Fibroblast of lung (primary cell): Measurements from ENCODE around the gene FAU. TPM values are rescaled to one million over a fixed set of nuclear protein-coding genes. Genes with fewer than 3 reads are reported as not detected.
A peak's percentile ranks its signal among the peaks of the same experiment; 100 is the strongest.

Source experiments
- DNase-seq, 2 donors: peaks; one replicate each; pipeline versions ENCODE4 v3.0.0 to v3.0.0-alpha.2; 2010; ENCODE audit warnings: low read depth in 2 of 2
- H2AFZ ChIP-seq: 2 replicates; pipeline ENCODE4 v1.5.1; 2012; ENCODE audit warnings: low read length, control low read depth, inconsistent platforms
- H3K27ac ChIP-seq: 2 replicates; pipeline ENCODE4 v1.5.1; 2011; ENCODE audit warnings: low read length, control low read depth; ENCODE audit not compliant: insufficient read depth
- H3K27me3 ChIP-seq: 2 replicates; pipeline ENCODE4 v1.5.1; 2011; ENCODE audit warnings: mild to moderate bottlenecking, low read length; ENCODE audit not compliant: control insufficient read depth, insufficient read depth
- H3K36me3 ChIP-seq: 2 replicates; pipeline ENCODE4 v1.5.1; 2011; ENCODE audit warnings: low read length; ENCODE audit not compliant: control insufficient read depth, insufficient read depth
- H3K4me1 ChIP-seq: 2 replicates; pipeline ENCODE4 v1.5.1; 2011; ENCODE audit warnings: low read length; ENCODE audit not compliant: control insufficient read depth, insufficient read depth; ENCODE audit errors: extremely low read depth
- H3K4me2 ChIP-seq: 2 replicates; pipeline ENCODE4 v1.5.1; 2011; ENCODE audit warnings: low read length, control low read depth; ENCODE audit not compliant: insufficient read depth; ENCODE audit errors: extremely low read depth
- H3K4me3 ChIP-seq, 4 experiments: fragments of 200-600 bp in 1 of 4; sonication (generic) in 1 of 4; replicated peaks in 1 of 4; 2 replicates each; pipeline ENCODE4 v1.5.1; 2011 to 2016; ENCODE audit warnings: low read length in 4 of 4, low read depth in 3 of 4, mild to moderate bottlenecking in 3 of 4, control low read depth in 2 of 4, inconsistent platforms in 1 of 4, mixed read lengths in 1 of 4; ENCODE audit not compliant: insufficient read depth in 1 of 4; ENCODE audit errors: control extremely low read depth in 1 of 4
- H3K79me2 ChIP-seq: 2 replicates; pipeline ENCODE4 v1.5.1; 2012; ENCODE audit warnings: mild to moderate bottlenecking, low read length, inconsistent platforms; ENCODE audit not compliant: control insufficient read depth, insufficient read depth
- H3K9ac ChIP-seq: 2 replicates; pipeline ENCODE4 v1.5.1; 2011; ENCODE audit warnings: mild to moderate bottlenecking, low read length, control low read depth; ENCODE audit not compliant: insufficient read depth
- H3K9me3 ChIP-seq: 2 replicates; pipeline ENCODE4 v1.5.1; 2012; ENCODE audit warnings: low read depth, low read length; ENCODE audit not compliant: control insufficient read depth, insufficient read depth
- H4K20me1 ChIP-seq: 2 replicates; pipeline ENCODE4 v1.5.1; 2011; ENCODE audit warnings: low read length; ENCODE audit not compliant: control insufficient read depth, insufficient read depth; ENCODE audit errors: extremely low read depth
- EZH2 ChIP-seq: IDR thresholded peaks from 2 replicates; pipeline ENCODE4 v1.5.1; 2012; ENCODE audit warnings: low read length, control low read depth, mild to moderate bottlenecking; ENCODE audit errors: missing control alignments
- polyA plus RNA-seq, 2 donors: library from polyadenylated mRNA; depleted of rRNA in 1 of 2; stranded (reverse) in 1 of 2; unstranded in 1 of 2; fragments of >200 nt; gene quantifications; 2 replicates each; pipeline ENCODE4 v1.2.1, GENCODE V29; 2011 to 2012; ENCODE audit warnings: missing spikeins in 1 of 2
- total RNA-seq: library from RNA; depleted of rRNA; stranded (reverse); fragments of >200 nt; gene quantifications from 2 replicates; pipeline ENCODE4 v1.2.1, GENCODE V29; 2014
- TF ChIP-seq, protein P1 (sequence below), 2 donors: IDR thresholded peaks in 1 of 2; conservative IDR thresholded peaks in 1 of 2; 1 replicate in 1 of 2; 2 replicates in 1 of 2; pipeline ENCODE4 v1.5.1; 2011 to 2012; ENCODE audit warnings: low read length in 2 of 2, control low read depth in 1 of 2, inconsistent platforms in 1 of 2, low read depth in 1 of 2, mild to moderate bottlenecking in 1 of 2

Gene FAU
- total and polyA plus RNA-seq, 2 donors (not counting 1 experiment from before 2014, with no cell fraction given), result 256 to 336 TPM

DNA sequence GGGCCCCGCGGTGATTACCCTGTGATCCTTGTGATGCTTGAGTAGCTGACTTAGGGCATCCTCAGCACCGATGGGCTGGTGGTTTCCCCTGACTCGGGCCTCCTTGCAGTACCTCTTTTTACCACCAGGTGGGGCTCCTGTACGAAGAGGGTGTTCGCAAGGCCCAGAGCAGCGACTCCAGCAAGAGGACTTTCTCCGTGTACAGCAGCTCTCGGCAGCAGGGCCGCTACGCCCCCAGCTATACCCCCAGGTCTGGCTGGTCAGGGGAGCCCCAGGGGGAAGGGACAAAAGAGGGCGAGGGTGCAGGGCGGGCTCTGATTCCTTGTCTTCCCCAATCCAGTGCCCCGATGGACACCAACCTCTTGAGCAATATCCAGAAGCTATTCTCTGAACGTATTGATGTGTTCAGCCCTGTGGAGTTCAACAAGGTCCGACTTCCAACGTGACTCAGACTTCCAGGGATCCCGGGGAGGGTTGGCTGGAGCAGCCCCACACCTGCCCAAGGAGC lies 11.5 kb downstream of the FAU start:
- TF ChIP-seq EZH2, result no peak
- TF ChIP-seq, protein P1, sequence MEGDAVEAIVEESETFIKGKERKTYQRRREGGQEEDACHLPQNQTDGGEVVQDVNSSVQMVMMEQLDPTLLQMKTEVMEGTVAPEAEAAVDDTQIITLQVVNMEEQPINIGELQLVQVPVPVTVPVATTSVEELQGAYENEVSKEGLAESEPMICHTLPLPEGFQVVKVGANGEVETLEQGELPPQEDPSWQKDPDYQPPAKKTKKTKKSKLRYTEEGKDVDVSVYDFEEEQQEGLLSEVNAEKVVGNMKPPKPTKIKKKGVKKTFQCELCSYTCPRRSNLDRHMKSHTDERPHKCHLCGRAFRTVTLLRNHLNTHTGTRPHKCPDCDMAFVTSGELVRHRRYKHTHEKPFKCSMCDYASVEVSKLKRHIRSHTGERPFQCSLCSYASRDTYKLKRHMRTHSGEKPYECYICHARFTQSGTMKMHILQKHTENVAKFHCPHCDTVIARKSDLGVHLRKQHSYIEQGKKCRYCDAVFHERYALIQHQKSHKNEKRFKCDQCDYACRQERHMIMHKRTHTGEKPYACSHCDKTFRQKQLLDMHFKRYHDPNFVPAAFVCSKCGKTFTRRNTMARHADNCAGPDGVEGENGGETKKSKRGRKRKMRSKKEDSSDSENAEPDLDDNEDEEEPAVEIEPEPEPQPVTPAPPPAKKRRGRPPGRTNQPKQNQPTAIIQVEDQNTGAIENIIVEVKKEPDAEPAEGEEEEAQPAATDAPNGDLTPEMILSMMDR (conservative IDR thresholded peaks at IDR 0.05 in 1 of 2, IDR thresholded peaks at IDR 0.05 in 1 of 2; ENCODE audit: low read depth in 1 of 2, low read length in 2 of 2), result peak; percentile 96 to 98
- Histone ChIP-seq H4K20me1 (no peaks in the 10 kb centered on the region), H3K27me3 (no peaks in the 10 kb centered on the region), H3K4me2 (no peak overlapping the region), H3K4me1 (peaks cover 16% of the 10 kb centered on the region), H3K79me2 (no peaks in the 10 kb centered on the region), H3K9ac (no peak overlapping the region), H3K36me3 (peaks cover 7% of the 10 kb centered on the region), H3K27ac (no peak overlapping the region), H2AFZ (no peak overlapping the region), H3K4me3 (peak overlapping the region in 1 of 4 experiments; percentile 22), H3K9me3 (no peaks in the 10 kb centered on the region)
- DNase-seq, result peak; percentile 59 to 80

DNA sequence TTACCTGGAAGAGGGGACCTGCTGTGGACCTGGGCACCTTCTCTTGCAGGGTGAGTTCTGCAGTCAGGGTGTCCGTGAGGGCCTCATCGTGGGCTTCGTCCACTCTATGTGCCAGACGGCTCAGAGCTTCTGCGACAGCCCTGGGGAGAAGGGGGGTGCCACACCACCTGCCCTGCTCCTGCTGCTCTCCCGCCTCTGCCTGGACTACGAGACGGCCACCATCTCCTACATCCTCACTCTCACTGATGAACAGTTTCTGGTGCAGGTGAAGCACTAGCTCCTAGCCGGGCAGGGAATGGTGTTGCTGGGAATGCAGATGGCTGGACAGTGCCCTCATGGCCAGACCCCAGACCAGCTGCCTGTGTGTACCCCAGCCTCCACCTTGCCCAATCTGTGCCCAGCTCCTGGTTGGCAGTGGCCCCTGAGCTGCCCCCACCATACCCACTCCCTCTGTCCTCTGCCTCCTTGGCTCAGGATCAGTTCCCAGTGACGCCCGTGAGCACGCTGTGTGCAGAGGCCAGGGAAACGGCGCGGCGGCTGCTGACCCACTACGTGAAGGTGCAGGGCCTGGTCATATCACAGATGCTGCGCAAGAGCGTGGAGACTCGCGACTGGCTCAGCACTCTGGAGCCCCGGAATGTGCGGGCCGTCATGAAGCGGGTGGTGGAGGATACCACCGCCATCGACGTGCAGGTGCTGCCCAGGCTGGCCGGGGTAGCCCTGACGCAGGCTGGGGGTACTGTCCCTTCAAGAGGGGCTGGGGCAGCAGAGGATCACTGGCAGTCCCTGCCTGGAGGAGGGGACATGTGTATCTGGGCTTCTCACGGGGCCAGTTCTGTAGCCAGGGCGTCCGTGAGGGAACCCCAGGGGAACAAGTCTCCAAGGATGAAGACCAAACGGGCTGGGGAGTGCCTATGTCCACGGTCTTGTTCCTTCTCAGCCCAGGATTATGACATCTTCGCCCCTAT lies 12.4 kb downstream of the FAU start:
- Histone ChIP-seq H4K20me1 (no peaks in the 10 kb centered on the region), H3K36me3 (peaks cover 7% of the 10 kb centered on the region)
- TF ChIP-seq EZH2, result no peak
- TF ChIP-seq, protein P1 (conservative IDR thresholded peaks at IDR 0.05 in 1 of 2, IDR thresholded peaks at IDR 0.05 in 1 of 2; ENCODE audit: low read depth in 1 of 2, low read length in 2 of 2), result no peak

DNA sequence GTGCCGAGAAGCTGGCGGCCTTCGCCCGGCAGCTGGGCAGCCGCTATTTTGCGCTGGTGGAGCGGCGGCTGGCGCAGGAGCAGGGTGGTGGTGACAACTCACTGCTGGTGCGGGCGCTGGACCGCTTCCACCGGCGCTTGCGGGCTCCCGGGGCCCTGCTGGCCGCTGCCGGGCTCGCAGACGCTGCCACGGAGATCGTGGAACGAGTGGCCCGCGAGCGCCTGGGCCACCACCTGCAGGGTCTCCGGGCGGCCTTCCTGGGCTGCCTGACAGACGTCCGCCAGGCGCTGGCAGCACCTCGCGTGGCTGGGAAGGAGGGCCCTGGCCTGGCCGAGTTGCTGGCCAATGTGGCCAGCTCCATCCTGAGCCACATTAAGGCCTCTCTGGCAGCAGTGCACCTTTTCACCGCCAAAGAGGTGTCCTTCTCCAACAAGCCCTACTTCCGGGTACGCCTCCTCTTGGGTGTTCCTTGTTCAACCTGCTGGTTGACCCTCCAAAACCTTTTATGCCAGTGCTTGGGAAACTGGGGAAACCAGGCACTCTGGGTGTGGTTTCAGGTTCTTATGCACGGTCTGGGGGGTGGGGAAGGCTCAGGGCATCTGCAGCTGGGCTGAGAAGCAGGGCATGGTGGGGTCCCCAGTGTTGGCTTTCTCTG lies 13.3 kb downstream of the FAU start:
- no peak overlapping the region for H2AFZ ChIP-seq

More for the DNA sequence above, 12.4 kb downstream of the FAU start:
- Histone ChIP-seq H3K27me3 (no peaks in the 10 kb centered on the region), H3K9me3 (no peaks in the 10 kb centered on the region), H3K27ac (no peak overlapping the region), H2AFZ (no peak overlapping the region), H3K4me1 (peaks cover 16% of the 10 kb centered on the region), H3K79me2 (no peaks in the 10 kb centered on the region), H3K4me3 (no peak overlapping the region), H3K4me2 (no peak overlapping the region), H3K9ac (peak overlapping the region; percentile 2)
- no peak for DNase-seq

More for the DNA sequence above, 13.3 kb downstream of the FAU start:
- H3K36me3 ChIP-seq, result peaks cover 7% of the 10 kb centered on the region
- H3K4me2 ChIP-seq, result no peak overlapping the region
- no peaks in the 10 kb centered on the region for H4K20me1 ChIP-seq
- peaks cover 16% of the 10 kb centered on the region for H3K4me1 ChIP-seq
- no peaks in the 10 kb centered on the region for H3K9me3 ChIP-seq
- H3K27ac ChIP-seq, result no peak overlapping the region
- no peak for TF ChIP-seq EZH2
- TF ChIP-seq, protein P1 (conservative IDR thresholded peaks at IDR 0.05 in 1 of 2, IDR thresholded peaks at IDR 0.05 in 1 of 2; ENCODE audit: low read depth in 1 of 2, low read length in 2 of 2), result no peak
- H3K9ac ChIP-seq, result no peak overlapping the region
- DNase-seq, result no peak
- H3K4me3 ChIP-seq, result no peak overlapping the region
- no peaks in the 10 kb centered on the region for H3K27me3 ChIP-seq
- H3K79me2 ChIP-seq, result no peaks in the 10 kb centered on the region
